Epithelial cell of prostate (primary cell): ENCODE results near the gene LCE2D.
"Not testable (repeated sequence)": the region's sequence is repeated elsewhere in the genome, so short reads cannot be mapped to it uniquely, and the experiment has no call there.

Source experiments
- DNase-seq: peaks from one replicate; pipeline ENCODE4 v3.0.0-alpha.2; 2011; ENCODE audit warnings: low read depth, low spot score
- H3K27ac ChIP-seq: fragments of 450-650 bp; 2 replicates; pipeline ENCODE4 v1.5.1; 2017; ENCODE audit warnings: mild to moderate bottlenecking

LCE2D gene, protein sequence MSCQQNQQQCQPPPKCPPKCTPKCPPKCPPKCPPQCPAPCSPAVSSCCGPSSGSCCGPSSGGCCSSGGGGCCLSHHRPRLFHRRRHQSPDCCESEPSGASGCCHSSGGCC

DNA sequence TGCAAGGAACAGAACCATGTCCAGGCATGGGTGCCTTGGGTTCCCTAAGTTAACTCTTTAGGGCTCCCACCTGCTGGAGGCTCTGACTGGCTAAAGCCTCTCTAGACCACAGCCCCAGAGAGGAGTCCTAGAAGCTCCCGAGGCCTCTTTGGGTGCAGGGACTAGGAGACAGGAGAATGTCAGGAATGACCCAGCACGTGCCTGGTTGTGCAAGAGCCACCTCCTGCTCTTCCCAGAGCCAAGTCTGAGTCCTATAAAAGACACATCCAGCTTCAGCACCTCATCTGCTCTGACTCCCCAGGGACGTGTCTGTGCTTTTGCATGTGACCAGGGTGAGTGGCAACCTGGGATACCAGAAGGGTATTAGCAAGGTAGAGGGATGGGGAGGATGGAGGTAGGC, at the start of gene LCE2D:
Gene LCE2D (plus strand): TSS at position 283 of the 400 bp plus-strand sequence. CDS start 726 bp downstream, outside the sequence.
- no peak for DNase-seq
- H3K27ac ChIP-seq = no peak within 1 kb of the TSS

DNA sequence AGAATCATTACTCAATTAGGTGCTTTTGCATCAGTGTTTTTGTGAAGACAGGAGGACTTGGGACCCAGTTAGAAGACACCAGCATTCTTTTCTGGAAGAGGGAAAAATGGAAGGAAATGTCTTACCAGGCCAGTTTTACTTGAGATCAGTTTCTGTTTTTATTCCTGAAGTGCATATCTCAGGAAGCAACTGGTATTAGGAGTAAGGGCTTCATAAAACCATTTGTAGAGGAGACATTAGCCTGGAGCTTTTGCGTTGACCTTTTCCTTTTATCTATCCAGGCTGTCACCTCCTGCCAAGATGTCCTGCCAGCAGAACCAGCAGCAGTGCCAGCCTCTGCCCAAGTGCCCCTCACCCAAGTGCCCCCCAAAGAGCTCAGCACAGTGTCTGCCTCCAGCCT, 49.7 kb upstream of the LCE2D start, which contains the start of gene LCE3B:
Gene LCE3B (plus strand): TSS at position 301 of the 400 bp plus-strand sequence. CDS start 0 bp downstream, at position 301.
- no peak for DNase-seq
- no peak within 1 kb of the TSS for H3K27ac ChIP-seq

DNA sequence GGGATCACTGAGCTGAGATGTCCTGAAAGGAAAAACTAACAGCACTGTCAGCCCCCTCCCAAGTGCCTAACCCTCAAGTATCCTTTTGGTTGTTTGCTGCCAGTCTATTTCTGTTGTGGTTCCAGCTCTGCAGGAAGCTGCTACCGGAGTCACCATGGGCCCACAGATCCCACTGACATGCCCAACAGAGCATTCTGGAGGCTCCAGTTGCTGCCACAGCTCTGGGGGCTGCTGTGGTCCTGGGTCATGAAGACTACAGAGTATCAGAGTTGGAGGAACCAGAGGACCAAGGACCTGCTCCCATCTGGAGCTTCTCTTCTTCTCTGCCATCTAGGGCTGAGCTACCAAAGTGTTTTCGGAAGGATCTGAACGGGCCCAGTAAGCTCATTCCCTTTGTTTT, 41.2 kb upstream of the LCE2D start:
- H3K27ac ChIP-seq = no peak overlapping the region
- DNase-seq = no peak

GRCh38 chr1:152622803-152623202, 40.4 kb upstream of the LCE2D start, which contains the start of gene LCE3A:
LCE3A (minus strand) TSS chr1:152623103; CDS start chr1:152623103, 0 bp downstream.
- DNase-seq = no peak
- H3K27ac ChIP-seq = no peak within 1 kb of the TSS

- no peak overlapping the region for H3K27ac ChIP-seq
- DNase-seq = no peak
These were observed 39.9 kb upstream of the LCE2D start for GRCh38 chr1:152623203-152623844.

DNA sequence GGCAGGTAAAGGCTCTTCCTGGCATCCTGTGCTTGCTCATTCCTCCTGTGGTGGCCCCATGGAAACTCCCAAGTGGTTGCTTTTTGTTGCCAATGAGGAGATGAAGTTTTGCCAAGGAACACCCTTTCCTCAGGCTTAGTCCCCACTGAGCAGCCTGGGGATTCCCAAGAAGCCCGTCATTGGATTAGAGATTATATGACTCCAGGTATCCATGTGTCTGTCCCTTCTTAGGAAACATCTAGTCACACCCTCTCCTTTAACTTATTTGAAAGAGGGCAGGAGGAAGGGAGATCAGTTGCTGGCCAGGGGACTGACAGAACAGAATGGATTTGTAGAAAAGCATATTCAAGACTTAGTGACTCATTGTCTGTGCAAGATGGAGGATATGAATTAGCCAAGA, 36.4 kb upstream of the LCE2D start:
- no peak overlapping the region for H3K27ac ChIP-seq

DNA sequence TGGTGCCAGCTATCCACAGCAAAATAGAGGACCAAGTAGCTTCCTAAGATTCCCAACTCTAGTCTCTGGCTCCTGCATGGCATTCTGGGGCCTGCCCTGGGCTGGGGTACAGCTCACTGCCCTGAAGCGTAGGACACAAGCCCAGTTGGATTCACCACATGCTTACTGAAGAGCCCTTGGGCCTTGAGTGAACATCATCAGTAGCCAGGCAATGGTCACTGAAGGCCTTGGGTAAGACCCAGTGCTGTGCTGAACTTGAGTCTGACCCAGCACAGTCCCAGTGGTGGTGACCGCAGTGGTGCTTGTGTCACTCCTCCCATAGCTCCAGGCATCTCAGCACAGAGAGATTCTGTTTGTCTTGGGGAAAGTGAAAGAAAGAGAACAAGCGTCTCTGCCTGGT, 32.6 kb upstream of the LCE2D start:
- no peak overlapping the region for H3K27ac ChIP-seq
- DNase-seq = no peak

More for the DNA sequence above, 36.4 kb upstream of the LCE2D start:
- DNase-seq = no peak

DNA sequence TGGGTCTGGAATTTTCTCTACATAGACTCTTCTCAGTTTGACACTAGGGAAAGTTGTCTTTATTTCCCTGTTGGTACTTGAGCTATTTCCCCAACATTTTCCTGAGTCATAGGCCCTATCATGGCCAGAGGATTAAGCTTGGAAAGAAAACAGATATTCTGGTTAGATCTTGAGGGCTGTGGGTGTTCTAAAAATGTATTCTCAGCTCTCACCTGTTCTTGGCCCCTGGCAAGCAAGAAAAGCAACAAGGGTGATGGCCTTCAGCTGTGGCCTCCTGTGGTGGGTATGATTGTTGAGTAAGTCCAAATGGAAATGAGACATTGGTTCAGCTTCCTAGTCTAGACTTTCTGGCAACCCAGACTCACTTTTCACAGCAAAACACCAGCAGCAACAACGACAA, 22.8 kb upstream of the LCE2D start:
- DNase-seq = no peak
- H3K27ac ChIP-seq = no peak overlapping the region

DNA sequence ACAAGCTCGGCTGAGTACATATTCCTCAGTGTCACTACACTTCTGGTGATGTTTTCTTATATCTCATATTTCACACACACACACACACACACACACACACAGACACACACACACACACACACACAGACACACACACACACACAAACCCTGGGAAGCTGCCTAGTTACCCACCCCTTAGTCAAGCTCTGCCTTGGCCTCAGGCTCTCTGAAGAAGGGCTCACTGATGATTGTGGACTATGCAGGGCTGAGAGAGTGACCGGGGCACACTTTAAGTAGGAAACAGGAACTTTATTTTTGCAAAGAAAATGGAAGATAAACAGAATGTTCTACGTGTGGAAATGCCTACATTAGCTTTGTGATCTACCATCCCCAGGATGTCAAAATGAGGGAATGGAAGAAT, 19.2 kb upstream of the LCE2D start:
- DNase-seq = no peak
- H3K27ac ChIP-seq = no peak overlapping the region

DNA sequence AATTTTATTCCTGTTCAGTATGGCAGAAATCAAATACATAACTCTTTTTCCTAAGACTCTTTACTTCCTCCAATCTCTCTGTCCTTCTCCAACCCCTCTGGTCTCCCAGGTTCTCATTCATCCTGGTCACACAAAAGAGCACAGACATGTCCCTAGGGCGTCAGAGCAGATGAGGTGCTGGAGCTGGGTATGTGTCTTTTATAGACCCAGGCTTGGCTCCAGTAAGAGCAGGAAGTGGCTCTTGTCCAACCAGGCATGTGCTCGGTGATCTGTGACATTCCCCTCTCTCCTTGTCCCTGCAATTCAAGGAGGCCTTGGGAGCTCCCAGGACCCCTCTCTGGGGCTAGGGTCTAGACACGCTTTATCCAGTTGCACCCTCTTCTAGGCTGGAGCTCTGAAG, 18.0 kb upstream of the LCE2D start:
- H3K27ac ChIP-seq = no peak overlapping the region
- DNase-seq = no peak

GRCh38 chr1:152646656-152647055, 16.5 kb upstream of the LCE2D start:
- no peak for DNase-seq
- H3K27ac ChIP-seq = no peak overlapping the region

DNA sequence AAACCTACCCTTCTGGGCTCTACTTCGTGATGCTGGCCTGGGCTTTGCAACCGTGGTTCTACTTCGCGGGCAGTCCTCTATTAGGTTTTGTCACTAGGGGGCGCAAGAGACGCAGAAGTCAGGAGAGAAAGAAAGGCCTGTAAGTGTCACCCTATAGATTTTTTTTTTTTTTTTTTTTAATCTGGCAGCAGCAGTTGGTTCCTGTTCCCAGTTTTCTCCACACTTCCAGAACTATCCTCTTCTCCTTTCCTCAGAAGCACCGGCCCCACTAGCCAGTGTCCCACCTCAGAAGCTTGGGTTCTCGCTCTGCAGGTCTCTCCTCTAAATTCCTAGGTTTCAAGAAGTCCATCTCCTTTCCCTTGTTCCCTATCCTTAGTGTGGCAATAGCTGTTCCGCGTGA, 9.1 kb upstream of the LCE2D start:
- no peak overlapping the region for H3K27ac ChIP-seq
- DNase-seq = peak; percentile 16

- H3K27ac ChIP-seq = no peak overlapping the region
- DNase-seq = no peak
These were observed 6.7 kb upstream of the LCE2D start for GRCh38 chr1:152656459-152656858.

GRCh38 chr1:152657677-152658076, 5.5 kb upstream of the LCE2D start:
- no peak overlapping the region for H3K27ac ChIP-seq
- DNase-seq = no peak

GRCh38 chr1:152658649-152659048, 4.5 kb upstream of the LCE2D start:
- no peak overlapping the region for H3K27ac ChIP-seq
- DNase-seq = no peak

DNA sequence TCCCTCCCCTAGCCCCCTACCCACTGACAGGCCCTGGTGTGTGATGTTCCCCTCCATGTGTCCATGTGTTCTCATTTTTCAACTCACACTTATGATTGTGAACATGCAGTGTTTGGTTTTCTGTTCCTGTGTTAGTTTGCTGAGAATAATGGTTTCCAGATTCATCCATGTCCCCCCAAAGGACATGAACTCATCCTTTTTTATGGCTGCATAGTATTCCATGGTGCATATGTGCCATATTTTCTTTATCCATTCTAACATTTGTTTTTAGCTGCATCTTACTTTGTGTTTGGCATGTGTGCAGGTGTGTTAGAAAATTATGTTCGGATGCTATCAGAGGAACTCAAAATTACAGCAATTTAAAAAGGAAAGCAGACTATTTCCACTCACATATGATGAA, 3.0 kb downstream of the LCE2D start:
- not testable (repeated sequence) for DNase-seq, H3K27ac ChIP-seq

DNA sequence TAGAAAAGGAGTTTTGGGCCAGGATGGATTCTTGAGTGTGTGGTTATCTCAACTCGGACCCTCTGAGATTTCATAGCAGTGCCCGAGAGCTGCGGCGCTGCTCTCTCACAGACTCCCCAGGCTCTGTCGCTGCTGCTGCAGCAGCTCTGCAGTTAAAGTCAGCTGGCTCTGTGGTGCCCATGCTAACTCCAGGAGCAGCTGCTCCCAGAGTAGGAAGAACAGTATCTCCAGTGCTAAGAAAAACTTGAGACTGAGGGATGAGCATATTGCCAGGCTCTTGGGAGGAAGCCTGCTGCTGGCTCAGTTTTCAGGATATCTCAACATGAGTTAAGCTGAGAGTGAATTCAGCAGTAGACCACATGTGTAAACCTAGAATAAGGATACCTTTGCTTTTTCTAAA, 4.5 kb downstream of the LCE2D start:
- no peak for DNase-seq
- no peak overlapping the region for H3K27ac ChIP-seq

DNA sequence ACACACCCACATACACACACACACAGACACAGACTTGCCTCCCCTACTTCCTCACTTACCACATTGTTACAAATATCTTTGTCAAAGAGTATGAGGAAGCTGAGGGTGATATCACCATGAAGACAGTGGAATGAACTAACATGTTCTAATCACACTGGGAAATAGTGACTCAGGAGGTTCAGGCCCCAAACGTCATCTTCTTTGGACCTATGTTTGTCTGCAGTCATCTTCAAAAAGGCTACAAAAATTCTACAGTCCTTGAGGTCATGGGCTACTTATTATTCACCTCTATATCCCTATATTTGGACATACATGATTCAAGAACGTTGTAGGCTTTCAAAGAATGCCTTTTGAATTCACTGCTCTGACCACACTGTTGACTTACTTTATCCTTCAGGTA, 9.8 kb downstream of the LCE2D start:
- DNase-seq = peak; percentile 34
- H3K27ac ChIP-seq = no peak overlapping the region

DNA sequence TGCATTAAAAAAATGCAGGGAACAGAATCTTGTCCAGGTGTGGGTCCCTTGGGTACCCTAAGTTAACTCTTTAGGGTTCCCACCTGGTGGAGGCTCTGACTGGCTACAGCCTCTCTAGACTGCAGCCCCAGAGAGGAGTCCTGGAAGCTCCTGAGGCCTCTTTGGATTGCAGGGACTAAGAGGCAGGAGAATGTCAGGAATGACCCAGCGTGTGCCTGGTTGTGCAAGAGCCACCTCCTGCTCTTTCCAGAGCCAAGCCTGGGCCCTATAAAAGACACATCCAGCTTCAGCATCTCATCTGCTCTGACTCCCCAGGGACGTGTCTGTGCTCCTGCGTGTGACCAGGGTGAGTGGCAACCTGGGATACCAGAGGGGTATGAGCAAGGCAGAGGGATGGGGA, 11.8 kb downstream of the LCE2D start, which contains the start of gene LCE2C:
Gene LCE2C (plus strand): TSS at position 297 of the 400 bp plus-strand sequence. CDS start 737 bp downstream, outside the sequence.
- DNase-seq, H3K27ac ChIP-seq: not testable (repeated sequence)

DNA sequence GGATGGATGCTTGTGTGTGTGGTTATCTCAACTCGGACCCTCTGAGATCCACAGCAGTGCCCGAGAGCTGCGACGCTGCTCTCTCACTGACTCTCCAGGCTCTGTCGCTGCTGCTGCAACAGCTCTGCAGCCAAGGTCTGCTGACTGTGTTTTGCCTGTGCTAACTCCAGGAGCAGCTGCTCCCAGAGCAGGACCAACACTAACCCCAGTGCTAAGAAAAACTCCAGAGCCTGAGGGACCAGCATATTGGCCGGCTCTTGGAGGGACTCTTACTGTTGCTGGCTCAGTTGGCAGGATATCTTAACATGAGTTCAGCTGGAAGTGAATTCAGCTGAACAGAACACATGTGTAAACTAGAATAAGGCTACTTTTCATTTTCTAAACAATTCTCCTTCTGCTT, 16.3 kb downstream of the LCE2D start:
- H3K27ac ChIP-seq = no peak overlapping the region
- DNase-seq = no peak

GRCh38 chr1:152681616-152682015, 18.4 kb downstream of the LCE2D start:
- no peak overlapping the region for H3K27ac ChIP-seq
- DNase-seq = no peak

GRCh38 chr1:152683846-152684245, 20.7 kb downstream of the LCE2D start:
- no peak for DNase-seq
- no peak overlapping the region for H3K27ac ChIP-seq
